HG03097 (cell line): ENCODE measurements around the gene RHOJ.
"Not testable (repeated sequence)": the region's sequence is repeated elsewhere in the genome, so short reads cannot be mapped to it uniquely, and the experiment has no call there.

Experiments used
- ATAC-seq: cut with Tn5 transposase; IDR thresholded peaks from one replicate; pipeline ENCODE4 v1.9.1; 2021; ENCODE audit not compliant: unreplicated experiment, low FRiP score

The RHOJ gene

DNA sequence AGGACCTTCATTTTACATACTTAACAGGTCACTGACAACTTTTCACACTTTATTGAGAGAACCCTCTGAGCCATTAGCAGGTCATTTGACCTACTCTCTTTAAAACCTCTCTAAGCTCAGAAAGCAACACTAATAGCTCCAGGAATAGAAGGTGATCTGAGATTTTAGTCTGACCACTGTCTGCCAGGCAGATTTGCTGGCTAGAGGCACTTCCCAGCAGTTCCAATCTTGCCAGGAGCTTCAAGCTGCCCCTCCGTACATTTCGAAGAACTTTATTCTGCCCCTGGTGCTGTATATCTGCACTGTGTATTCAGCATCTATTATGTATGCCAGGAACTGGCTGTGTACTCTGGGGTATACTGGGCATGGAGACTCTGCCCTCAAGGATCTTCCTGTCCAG is 58.2 kb downstream of the RHOJ start:
- ATAC-seq = no peak

DNA sequence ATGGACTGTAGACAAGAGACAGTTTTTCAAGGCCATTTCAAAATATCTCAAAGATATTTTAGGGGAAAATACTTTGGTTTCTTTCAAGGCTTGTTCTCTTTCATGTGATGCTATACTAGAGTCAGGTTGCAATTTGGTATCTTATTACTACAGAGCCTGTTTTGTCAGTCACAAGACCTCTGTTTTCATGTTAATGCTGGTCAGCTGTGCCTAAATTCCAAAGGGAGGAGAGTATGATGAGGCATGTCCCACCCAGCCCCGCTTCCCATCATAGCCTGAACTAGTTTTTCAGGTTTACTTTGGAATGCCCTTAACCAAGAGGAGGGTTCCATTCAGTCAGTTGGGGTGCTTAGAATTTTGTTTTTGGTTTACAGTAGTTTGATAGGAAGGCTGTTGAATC is 61.9 kb downstream of the RHOJ start:
- no peak for ATAC-seq

DNA sequence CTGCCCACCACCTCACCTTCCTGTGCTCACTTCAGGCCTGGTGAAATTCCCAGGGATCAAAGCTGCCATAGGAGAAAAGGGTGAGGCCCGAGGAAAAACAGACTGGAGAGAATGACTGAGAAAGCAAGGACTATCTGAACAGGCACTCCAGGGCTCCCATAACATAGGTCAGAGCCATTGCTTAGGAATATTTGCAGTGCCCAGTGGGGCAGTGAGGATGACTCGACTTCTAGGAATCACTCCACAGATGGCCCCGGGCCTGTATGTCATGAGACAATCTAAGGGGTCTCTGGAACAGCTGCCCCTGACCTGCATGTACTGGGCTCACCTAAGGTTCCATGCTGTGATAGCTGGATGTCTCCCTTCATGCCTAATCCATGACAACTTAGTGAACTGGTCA is 62.9 kb downstream of the RHOJ start:
- ATAC-seq = no peak

DNA sequence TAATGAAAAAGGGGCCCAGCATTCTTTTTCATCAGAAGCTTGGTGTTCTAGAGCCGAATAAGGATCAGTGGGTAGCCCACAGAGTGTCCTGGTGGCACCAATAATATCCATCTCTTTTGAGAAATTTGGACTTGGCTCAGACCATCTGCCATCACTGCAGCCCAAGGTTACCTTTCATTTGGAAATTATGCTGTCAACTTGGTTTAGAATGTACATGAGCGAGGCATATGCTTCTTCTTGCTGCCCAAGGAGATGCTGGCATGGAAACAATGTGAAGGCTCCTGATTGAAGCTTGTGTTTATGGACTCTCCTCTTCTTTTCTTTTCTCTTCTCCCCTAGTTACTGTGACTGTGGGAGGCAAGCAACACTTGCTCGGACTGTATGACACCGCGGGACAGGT is 64.5 kb downstream of the RHOJ start:
- no peak for ATAC-seq

DNA sequence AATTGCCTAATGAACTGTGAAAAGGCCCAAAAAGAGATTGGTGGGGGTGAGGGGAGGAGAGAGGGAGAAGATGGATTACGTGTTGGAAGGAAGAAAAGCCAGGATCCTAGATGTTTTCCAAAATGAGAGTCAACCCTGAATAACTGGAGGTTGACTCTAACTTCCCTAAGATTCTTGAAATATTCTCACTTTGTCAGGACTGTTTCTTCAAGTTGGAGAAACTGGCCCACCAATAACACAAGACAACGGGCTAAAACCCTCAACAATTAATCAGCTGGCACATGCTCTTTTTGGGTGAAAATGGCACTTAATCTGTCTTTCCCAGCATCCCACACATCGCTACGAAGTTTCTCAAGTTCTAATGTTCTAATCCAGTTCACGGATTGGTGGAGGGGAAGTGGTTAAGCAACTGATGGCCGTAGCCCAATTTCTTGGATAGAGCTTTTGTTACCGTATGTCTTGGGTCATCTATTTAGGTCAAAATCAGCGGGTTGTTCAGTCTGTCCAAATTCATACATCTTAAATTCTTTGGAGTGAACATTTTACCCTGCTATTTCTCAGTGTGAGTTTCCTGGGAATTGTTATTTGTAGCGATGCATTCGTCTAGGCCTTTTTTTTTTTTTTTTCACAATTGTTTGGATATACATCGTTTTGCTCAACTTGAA is 65.5 kb downstream of the RHOJ start:
- ATAC-seq = no peak

DNA sequence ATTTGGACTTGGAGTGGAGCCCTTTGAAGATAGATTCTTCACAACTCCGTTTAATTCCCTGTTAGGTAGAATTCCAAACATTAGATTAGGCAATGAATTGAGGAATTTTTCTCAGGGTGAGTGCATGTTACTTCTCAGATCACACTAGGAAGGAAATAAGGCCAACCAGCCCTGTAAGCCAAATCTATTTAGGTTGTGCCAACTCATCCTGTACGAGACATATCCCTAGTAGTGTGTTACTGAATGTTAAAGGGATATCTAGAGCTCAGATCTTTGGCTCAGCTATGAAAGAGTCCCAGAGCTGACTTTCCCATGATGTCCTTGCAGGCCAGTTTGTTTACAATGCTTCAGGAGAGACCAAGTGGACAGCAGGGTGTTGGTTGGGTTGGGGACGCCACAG is 68.9 kb downstream of the RHOJ start:
- no peak for ATAC-seq

DNA sequence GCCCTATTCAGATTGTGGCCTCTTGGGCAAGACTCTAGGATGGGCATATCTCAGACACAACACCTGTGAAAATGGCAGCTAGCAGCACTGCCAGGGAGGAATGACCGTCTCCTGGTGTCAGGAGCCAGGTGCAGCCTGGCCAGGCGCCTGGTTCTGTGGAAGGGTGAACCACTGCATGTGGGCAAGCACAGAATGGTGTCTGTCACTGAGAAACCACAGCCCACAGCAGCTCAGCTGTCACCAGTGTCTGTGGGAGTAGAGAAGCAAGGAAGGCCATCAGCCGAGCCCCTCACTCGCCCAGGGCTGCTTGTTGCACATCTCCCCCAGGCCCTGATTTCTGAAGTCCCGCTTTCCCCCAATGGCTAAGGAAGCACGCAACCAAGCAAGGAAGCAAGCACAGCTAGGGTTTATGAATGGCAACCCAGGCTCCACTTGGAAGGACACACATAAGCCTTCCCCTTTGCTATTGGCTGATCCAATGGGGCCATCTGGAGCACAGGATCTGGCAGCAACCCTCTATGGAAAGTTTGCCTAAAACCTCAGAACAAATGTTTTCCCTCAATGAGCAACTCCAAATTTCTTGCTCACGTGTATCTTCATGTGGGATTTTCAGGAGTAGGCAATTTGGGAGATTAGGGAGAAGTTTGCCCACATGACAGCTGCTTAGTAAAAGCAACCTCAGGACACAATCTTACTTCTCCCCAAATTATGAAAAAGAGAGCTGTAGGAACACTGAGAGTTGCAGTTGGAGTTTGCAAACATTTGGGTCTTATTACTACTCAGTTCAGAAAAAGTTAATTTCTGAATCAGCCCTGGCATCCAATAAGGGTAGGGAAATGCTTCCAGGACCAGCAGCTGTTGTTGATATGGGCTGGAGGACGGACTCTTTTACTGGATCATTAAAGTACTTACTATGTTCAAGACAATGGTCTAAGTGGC is 69.7 kb downstream of the RHOJ start:
- no peak for ATAC-seq

DNA sequence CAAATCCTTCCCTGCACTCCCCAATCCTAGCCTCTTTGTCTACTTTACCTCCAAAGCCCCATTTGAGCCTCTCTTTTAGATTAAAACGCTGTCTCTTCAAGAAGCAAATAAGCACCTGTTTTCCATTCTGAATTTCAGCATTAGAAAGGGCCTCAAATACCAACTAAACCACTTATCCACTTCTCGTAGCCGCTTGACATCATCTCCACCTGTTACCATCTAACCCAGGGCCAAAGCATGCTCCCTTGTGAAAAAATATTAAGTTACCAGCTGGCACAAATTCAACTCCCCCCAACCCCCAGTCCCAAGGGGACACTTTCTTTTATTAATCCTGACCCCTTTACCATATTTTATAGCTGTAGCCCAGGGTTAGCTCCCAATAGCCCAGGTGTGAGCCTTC is 71.4 kb downstream of the RHOJ start:
- no peak for ATAC-seq

DNA sequence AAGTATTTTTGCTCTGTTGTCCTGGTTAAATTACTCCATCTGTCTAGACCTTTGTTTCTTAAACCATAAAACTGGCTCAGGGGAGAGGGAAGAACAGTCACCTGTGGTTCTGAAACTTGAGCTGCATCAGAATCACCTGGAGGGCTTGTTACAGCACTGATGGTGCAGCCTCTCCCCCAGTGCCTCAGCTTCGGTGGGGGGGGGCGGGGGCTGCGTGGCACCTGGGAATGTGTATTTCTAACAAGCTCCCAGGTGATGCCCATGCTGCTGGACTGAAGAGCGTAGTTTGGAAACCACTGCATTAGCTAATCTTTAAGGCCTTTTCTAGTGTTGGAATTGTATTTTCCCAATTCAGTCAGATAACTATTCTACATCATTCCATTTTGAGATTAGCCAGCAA is 71.8 kb downstream of the RHOJ start:
- ATAC-seq = no peak

DNA sequence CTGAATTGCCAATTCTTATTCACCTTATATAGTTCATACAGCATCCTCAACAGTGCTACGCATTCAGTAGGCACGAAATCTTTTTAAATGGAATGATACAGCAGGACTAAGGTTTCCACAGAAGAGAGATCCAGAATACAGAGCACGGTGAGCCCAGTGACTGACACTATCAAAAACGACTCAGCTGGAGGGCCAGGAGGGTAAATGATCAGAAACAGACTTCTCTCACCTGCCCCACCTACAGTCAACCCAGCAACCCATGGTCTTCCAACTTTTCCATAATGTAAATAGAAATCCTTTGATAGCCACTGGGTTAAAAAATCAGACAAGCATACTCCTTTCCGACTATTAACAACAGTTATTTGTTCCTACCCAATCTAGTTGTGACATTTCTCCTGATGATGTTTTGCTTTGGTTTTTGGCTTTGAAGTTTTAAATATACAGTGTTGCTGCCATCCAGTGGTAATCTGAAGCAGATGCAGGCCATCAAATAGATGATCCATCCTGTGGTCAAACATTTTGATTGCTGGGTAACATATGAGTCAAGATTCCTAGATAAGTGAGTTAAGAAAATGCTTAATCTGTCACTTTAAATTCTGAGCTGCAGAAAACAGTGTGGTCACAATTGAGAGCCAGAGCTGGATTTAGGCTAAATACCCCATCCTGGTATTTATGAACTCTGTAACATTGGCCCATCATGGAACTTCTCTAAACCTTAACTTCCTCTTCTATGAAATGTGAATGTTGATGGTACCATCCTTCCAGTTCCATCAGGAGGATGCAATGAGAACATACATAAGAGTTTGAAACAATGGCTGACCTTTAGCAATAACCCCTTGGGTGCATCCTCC is 72.5 kb downstream of the RHOJ start:
- no peak for ATAC-seq

DNA sequence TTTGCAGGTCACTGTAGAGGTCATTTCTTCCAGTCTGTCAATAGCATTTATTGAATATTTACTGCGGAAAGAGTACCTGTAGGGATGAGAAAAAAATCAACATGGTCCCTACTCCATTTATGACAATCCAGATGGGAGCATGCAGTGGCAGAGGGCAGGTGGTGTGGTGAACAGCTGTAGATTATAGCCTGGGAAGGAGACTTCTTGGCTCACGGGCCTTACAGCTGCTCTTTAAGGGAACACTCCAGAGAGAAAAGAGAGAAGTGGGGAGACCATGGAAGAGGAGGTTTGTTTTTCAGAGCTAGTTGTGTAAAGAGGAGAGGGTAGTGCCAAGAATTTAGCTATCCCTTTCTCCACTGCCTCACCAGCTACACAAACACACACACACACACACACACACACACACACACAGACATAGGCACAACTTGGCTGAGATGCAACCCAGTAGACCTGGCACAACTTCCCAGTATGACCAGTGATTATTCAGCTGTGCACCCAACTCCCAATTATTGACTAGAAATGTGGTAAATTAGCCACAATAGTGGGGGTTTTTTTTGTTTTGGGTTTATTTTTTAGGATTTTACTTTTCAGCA is 73.4 kb downstream of the RHOJ start:
- ATAC-seq = no peak

DNA sequence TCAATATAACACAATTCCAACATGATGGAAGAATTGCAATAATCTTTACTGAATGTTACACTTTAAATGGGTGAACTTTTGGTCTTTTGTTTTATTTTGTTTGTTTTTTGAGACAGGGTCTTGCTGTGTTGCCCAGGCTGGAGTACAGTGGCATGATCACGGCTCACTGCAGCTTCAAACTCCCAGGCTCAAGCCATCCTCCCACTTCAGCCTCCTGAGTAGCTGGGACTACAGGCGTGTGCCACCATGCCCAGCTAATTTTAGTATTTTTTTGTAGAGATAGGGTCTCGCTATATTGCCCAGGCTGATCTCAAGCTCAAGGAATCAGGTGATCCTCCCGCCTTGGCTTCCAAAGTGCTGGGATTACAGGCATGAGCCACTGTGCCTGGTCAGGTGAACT is 75.7 kb downstream of the RHOJ start:
- not testable (repeated sequence) for ATAC-seq

DNA sequence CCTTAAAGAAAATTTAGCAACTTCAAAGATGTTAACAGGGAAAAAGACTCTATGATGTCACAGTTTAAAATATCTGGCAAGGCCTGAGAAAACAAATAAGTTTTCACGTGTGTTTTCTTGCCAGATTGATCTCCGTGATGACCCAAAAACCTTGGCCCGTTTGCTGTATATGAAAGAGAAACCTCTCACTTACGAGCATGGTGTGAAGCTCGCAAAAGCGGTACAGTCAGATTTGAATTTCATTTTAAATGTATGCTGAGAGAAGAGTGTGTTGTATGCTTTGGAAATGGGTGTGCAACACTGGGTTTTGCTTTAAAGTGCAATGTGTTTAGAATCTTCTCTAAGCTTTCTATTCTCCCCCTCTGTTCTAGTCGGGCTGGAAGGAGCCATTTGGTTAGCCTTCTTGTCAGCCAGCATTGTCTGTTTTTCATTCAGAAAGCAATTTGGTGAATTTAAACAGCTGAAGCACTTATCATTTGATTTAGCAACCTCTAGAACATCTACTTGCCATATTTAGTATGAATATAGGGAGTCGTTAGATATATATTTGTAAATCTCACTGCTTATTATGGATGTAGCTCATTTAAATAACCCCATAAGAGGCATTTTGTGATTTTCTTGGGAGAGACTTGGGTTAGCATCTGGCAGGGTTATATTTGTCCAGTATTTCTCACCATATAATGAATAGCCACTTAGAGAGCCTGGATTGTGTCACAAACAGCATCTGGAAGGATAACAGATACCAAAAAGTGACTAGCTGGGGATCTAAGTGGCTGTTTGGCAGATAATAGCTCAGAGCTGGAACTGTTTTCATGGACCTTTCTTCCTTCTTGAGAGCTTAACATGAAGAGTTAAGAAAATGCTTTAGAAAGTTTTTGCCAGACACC is 79.0 kb downstream of the RHOJ start:
- no peak for ATAC-seq

DNA sequence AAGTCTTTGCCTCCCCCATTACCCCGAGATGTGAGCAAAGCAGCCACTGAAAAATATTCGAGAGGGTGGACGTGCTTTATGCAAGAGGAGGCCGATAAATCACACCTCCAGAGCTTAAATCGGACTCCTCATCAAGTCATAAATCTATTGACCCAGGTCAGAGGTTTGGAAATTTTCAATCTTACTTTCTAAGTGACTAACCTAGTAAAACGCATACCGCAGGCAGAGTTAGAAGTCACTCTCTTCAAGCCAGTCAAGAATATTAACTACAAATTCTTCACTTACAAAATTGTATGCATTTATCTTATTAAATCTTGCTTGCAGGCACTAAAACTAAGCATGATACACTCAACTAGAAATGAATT is 79.6 kb downstream of the RHOJ start:
- ATAC-seq = no peak

DNA sequence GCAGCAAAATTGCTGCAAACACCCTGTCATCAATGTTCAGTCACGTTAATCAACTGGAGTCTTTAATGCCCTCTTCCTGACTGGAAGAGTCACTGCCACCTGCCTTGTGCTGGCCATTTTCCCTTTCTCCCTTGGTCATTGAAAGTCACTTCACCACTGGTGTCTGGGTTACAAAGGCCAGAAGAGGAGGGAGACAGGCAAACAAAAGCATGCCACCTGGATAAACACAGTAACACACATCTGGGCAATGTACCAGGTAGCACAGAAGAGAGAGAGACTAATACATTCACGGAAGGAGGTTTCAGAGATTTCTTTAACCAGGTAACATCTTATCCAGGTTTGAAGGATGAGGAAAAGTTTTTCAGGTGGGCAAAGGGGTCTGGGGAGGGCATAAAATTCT is 81.8 kb downstream of the RHOJ start:
- ATAC-seq = no peak

DNA sequence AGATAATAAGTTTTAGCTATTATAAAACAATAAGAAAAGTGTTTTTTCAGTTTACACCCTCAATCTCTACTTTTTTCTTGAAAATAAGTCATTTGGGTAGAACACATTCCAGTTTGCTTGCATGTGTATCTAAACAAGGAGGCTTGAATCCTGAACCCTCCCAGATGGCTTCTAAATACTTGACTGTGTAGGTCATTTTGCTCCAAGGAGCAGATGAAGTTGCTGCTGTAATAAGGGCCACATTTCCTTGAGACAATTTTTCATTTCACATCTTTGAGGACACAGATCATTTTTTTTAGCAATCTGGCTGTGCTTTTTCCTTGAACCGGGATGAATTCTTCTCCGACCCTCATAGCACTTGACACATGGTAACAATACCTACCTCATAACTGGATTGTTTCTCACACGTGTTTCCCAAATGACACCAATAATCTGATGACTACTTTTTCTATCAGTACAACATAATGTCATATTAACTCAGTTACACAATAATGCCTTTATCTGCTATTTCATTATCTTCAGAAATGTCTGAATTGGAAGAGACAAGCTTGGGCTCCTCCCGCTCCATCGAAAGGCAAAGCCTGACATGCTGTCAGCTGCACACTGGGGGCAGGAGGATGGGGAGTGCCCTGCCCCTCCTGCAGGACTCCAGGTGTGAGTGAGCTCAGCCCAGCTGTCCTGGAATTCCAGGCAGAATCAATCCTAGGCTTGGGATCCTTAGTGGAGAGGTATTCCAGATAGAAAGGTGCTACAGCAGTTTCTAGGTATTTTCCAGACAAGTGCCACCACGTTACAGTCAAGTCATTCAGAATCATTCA is 83.6 kb downstream of the RHOJ start:
- ATAC-seq = no peak

DNA sequence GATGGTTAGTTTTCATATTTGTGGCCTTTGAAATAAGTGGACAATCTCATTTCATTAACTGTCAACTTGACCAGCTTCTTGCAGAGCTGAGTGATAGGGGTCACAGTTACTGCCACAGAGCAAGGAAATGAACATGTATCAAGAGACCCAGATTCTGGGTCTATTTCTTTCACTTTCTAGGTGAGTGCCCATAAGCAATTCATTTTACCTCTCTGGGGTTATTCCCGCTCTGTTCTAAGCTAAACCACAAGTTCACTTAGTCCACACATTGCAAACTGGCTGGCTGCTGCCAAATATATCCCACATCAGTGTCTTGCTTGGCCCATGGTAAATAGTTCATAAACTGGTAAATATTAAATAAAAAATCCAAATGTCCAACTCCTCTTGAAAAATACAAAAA is 84.6 kb downstream of the RHOJ start:
- ATAC-seq = no peak

DNA sequence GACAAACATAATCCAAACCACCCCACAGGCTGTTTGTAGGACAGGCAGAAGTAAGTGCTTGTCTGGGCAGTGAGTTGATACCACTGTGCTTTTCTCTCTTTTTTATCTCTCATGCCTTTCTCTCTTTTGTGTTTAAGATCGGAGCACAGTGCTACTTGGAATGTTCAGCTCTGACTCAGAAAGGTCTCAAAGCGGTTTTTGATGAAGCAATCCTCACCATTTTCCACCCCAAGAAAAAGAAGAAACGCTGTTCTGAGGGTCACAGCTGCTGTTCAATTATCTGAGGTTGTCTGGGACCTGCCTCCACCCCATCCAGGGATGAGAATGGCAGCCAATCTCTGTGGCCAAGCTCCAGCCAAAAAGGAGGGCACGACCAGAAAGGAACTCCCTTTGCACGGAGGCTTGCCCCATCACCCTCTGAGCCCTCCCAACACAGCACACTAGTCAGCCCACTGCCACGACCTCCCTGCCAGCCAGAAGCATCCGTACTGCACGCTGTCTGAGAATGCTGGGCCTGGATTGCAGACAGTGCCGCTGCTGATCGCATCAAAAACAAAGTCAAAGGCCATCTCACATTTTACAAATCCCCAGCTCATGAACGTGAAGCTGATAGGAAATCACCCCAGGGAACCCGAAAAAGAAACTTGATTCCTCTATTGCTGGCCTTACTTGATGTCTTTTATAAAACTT is 86.6 kb downstream of the RHOJ start:
- ATAC-seq = no peak

DNA sequence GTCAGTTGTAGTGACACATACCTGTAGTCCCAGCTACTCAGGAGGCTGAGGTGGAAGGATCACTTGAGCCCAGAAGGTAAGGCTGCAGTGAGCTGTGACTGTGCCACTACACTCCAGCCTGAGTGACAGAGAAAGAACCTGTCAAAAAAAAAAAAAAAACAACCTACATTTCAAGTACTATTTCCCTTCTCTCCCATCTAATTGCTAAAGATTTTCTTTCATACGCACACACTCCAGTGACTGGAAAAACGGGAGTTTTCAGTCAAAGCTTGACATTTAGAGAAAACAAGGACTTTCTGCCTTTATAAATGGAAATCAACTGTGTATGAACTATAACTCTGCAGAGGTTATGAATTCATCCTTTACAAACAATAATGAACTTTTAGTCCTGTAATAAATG is 88.6 kb downstream of the RHOJ start:
- no peak for ATAC-seq
